Fibroblast of lung (primary cell): ENCODE measurements around the gene NOX3. TPM values are rescaled to one million over a fixed set of nuclear protein-coding genes. Genes with fewer than 3 reads are reported as not detected.
"Not testable (repeated sequence)": the region's sequence is repeated elsewhere in the genome, so short reads cannot be mapped to it uniquely, and the experiment has no call there.

ENCODE experiments used
- DNase-seq, 2 donors: peaks; one replicate each; pipeline versions ENCODE4 v3.0.0 to v3.0.0-alpha.2; 2010; ENCODE audit warnings: low read depth in 2 of 2
- H2AFZ ChIP-seq: 2 replicates; pipeline ENCODE4 v1.5.1; 2012; ENCODE audit warnings: low read length, control low read depth, inconsistent platforms
- H3K27ac ChIP-seq: 2 replicates; pipeline ENCODE4 v1.5.1; 2011; ENCODE audit warnings: low read length, control low read depth; ENCODE audit not compliant: insufficient read depth
- H3K27me3 ChIP-seq: 2 replicates; pipeline ENCODE4 v1.5.1; 2011; ENCODE audit warnings: mild to moderate bottlenecking, low read length; ENCODE audit not compliant: control insufficient read depth, insufficient read depth
- H3K36me3 ChIP-seq: 2 replicates; pipeline ENCODE4 v1.5.1; 2011; ENCODE audit warnings: low read length; ENCODE audit not compliant: control insufficient read depth, insufficient read depth
- H3K4me1 ChIP-seq: 2 replicates; pipeline ENCODE4 v1.5.1; 2011; ENCODE audit warnings: low read length; ENCODE audit not compliant: control insufficient read depth, insufficient read depth; ENCODE audit errors: extremely low read depth
- H3K4me2 ChIP-seq: 2 replicates; pipeline ENCODE4 v1.5.1; 2011; ENCODE audit warnings: low read length, control low read depth; ENCODE audit not compliant: insufficient read depth; ENCODE audit errors: extremely low read depth
- H3K4me3 ChIP-seq, 4 experiments: fragments of 200-600 bp in 1 of 4; sonication (generic) in 1 of 4; replicated peaks in 1 of 4; 2 replicates each; pipeline ENCODE4 v1.5.1; 2011 to 2016; ENCODE audit warnings: low read length in 4 of 4, low read depth in 3 of 4, mild to moderate bottlenecking in 3 of 4, control low read depth in 2 of 4, inconsistent platforms in 1 of 4, mixed read lengths in 1 of 4; ENCODE audit not compliant: insufficient read depth in 1 of 4; ENCODE audit errors: control extremely low read depth in 1 of 4
- H3K79me2 ChIP-seq: 2 replicates; pipeline ENCODE4 v1.5.1; 2012; ENCODE audit warnings: mild to moderate bottlenecking, low read length, inconsistent platforms; ENCODE audit not compliant: control insufficient read depth, insufficient read depth
- H3K9ac ChIP-seq: 2 replicates; pipeline ENCODE4 v1.5.1; 2011; ENCODE audit warnings: mild to moderate bottlenecking, low read length, control low read depth; ENCODE audit not compliant: insufficient read depth
- H3K9me3 ChIP-seq: 2 replicates; pipeline ENCODE4 v1.5.1; 2012; ENCODE audit warnings: low read depth, low read length; ENCODE audit not compliant: control insufficient read depth, insufficient read depth
- H4K20me1 ChIP-seq: 2 replicates; pipeline ENCODE4 v1.5.1; 2011; ENCODE audit warnings: low read length; ENCODE audit not compliant: control insufficient read depth, insufficient read depth; ENCODE audit errors: extremely low read depth
- EZH2 ChIP-seq: IDR thresholded peaks from 2 replicates; pipeline ENCODE4 v1.5.1; 2012; ENCODE audit warnings: low read length, control low read depth, mild to moderate bottlenecking; ENCODE audit errors: missing control alignments
- polyA plus RNA-seq, 2 donors: library from polyadenylated mRNA; depleted of rRNA in 1 of 2; stranded (reverse) in 1 of 2; unstranded in 1 of 2; fragments of >200 nt; gene quantifications; 2 replicates each; pipeline ENCODE4 v1.2.1, GENCODE V29; 2011 to 2012; ENCODE audit warnings: missing spikeins in 1 of 2
- total RNA-seq: library from RNA; depleted of rRNA; stranded (reverse); fragments of >200 nt; gene quantifications from 2 replicates; pipeline ENCODE4 v1.2.1, GENCODE V29; 2014
- TF ChIP-seq, protein P1 (sequence below), 2 donors: IDR thresholded peaks in 1 of 2; conservative IDR thresholded peaks in 1 of 2; 1 replicate in 1 of 2; 2 replicates in 1 of 2; pipeline ENCODE4 v1.5.1; 2011 to 2012; ENCODE audit warnings: low read length in 2 of 2, control low read depth in 1 of 2, inconsistent platforms in 1 of 2, low read depth in 1 of 2, mild to moderate bottlenecking in 1 of 2

NOX3 gene
- total and polyA plus RNA-seq, 2 donors (not counting 1 experiment from before 2014, with no cell fraction given): not detected

GRCh38 chr6:155366325-155366724, 89.3 kb downstream of the NOX3 start:
- TF ChIP-seq, protein P1, sequence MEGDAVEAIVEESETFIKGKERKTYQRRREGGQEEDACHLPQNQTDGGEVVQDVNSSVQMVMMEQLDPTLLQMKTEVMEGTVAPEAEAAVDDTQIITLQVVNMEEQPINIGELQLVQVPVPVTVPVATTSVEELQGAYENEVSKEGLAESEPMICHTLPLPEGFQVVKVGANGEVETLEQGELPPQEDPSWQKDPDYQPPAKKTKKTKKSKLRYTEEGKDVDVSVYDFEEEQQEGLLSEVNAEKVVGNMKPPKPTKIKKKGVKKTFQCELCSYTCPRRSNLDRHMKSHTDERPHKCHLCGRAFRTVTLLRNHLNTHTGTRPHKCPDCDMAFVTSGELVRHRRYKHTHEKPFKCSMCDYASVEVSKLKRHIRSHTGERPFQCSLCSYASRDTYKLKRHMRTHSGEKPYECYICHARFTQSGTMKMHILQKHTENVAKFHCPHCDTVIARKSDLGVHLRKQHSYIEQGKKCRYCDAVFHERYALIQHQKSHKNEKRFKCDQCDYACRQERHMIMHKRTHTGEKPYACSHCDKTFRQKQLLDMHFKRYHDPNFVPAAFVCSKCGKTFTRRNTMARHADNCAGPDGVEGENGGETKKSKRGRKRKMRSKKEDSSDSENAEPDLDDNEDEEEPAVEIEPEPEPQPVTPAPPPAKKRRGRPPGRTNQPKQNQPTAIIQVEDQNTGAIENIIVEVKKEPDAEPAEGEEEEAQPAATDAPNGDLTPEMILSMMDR (conservative IDR thresholded peaks at IDR 0.05 in 1 of 2, IDR thresholded peaks at IDR 0.05 in 1 of 2; ENCODE audit: low read depth in 1 of 2, low read length in 2 of 2): no peak
- no peak for TF ChIP-seq EZH2
- H3K4me2 ChIP-seq: no peak overlapping the region
- no peaks in the 10 kb centered on the region for H3K27me3 ChIP-seq

GRCh38 chr6:155364844-155365437, 90.7 kb downstream of the NOX3 start:
- no peaks in the 10 kb centered on the region for H3K79me2 ChIP-seq
- H3K27me3 ChIP-seq: no peaks in the 10 kb centered on the region
- no peak overlapping the region for H2AFZ ChIP-seq
- no peaks in the 10 kb centered on the region for H3K9me3 ChIP-seq
- no peak overlapping the region for H3K27ac ChIP-seq
- H3K4me2 ChIP-seq: no peak overlapping the region
- TF ChIP-seq, protein P1 (conservative IDR thresholded peaks at IDR 0.05 in 1 of 2, IDR thresholded peaks at IDR 0.05 in 1 of 2; ENCODE audit: low read depth in 1 of 2, low read length in 2 of 2): no peak
- TF ChIP-seq EZH2: no peak
- no peak for DNase-seq
- H3K36me3 ChIP-seq: no peaks in the 10 kb centered on the region
- no peaks in the 10 kb centered on the region for H4K20me1 ChIP-seq
- no peaks in the 10 kb centered on the region for H3K4me1 ChIP-seq
- H3K9ac ChIP-seq: no peak overlapping the region
- no peak overlapping the region for H3K4me3 ChIP-seq

More at GRCh38 chr6:155366325-155366724, 89.3 kb downstream of the NOX3 start:
- H3K4me1 ChIP-seq: no peaks in the 10 kb centered on the region
- H4K20me1 ChIP-seq: no peaks in the 10 kb centered on the region
- no peak overlapping the region for H3K9ac ChIP-seq
- no peaks in the 10 kb centered on the region for H3K79me2 ChIP-seq
- DNase-seq: no peak
- H3K36me3 ChIP-seq: no peaks in the 10 kb centered on the region
- H3K27ac ChIP-seq: no peak overlapping the region
- H3K9me3 ChIP-seq: no peaks in the 10 kb centered on the region
- H3K4me3 ChIP-seq: no peak overlapping the region
- no peak overlapping the region for H2AFZ ChIP-seq

- not testable (repeated sequence) for H3K9ac ChIP-seq, DNase-seq, H2AFZ ChIP-seq, H3K4me2 ChIP-seq, H3K9me3 ChIP-seq, H4K20me1 ChIP-seq, H3K4me3 ChIP-seq, H3K79me2 ChIP-seq, H3K27me3 ChIP-seq, H3K4me1 ChIP-seq, H3K36me3 ChIP-seq, H3K27ac ChIP-seq
Measured at GRCh38 chr6:155364021-155364420, 91.6 kb downstream of the NOX3 start.

DNA sequence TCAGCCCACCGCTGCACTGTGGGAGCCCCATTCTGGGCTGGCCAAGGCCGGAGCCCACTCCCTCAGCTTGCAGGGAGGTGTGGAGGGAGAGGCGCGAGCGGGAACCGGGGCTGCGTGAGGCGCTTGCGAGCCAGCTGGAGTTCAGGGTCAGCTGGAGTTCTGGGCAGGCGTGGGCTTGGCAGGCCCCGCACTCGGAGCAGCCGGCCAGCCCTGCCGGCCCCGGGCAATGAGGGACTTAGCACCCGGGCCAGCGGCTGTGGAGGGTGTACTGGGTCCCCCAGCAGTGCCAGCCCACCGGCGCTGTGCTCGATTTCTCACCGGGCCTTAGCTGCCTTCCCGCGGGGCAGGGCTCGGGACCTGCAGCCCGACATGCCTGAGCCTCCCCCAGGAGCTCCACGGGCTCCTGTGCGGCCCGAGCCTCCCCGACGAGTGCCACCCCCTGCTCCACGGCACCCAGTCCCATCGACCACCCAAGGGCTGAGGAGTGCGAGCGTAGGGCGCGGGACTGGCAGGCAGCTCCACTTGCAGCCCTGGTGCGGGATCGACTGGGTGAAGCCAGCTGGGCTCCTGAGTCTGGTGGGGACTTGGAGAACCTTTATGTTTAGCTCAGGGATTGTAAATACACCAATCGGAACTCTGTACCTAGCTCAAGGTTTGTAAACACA, 92.5 kb downstream of the NOX3 start:
- not testable (repeated sequence) for H3K4me3 ChIP-seq, H3K4me1 ChIP-seq, H4K20me1 ChIP-seq, H3K79me2 ChIP-seq, H3K27ac ChIP-seq, H2AFZ ChIP-seq, H3K4me2 ChIP-seq, H3K9ac ChIP-seq, H3K36me3 ChIP-seq, H3K27me3 ChIP-seq, DNase-seq, H3K9me3 ChIP-seq
